HTERT RPE-1 (cell line): Measurements from ENCODE around the gene UNC79.
"Not testable (repeated sequence)": the region's sequence is repeated elsewhere in the genome, so short reads cannot be mapped to it uniquely, and the experiment has no call there.

Experiments used
- in situ Hi-C: fragments of 300-500 bp; cut with MboI; formaldehyde crosslinking; loops from 4 replicates; pipeline ENCODE4 v1.14.3; 2020; ENCODE audit warnings: low sequenced_read_pairs

UNC79 gene

GRCh38 chr14:93493054-93493453, 62.3 kb downstream of the UNC79 start:
- in situ Hi-C loops = no loop called here

- in situ Hi-C loops = not testable (repeated sequence)
These were observed 62.9 kb downstream of the UNC79 start for GRCh38 chr14:93493622-93494021.

DNA sequence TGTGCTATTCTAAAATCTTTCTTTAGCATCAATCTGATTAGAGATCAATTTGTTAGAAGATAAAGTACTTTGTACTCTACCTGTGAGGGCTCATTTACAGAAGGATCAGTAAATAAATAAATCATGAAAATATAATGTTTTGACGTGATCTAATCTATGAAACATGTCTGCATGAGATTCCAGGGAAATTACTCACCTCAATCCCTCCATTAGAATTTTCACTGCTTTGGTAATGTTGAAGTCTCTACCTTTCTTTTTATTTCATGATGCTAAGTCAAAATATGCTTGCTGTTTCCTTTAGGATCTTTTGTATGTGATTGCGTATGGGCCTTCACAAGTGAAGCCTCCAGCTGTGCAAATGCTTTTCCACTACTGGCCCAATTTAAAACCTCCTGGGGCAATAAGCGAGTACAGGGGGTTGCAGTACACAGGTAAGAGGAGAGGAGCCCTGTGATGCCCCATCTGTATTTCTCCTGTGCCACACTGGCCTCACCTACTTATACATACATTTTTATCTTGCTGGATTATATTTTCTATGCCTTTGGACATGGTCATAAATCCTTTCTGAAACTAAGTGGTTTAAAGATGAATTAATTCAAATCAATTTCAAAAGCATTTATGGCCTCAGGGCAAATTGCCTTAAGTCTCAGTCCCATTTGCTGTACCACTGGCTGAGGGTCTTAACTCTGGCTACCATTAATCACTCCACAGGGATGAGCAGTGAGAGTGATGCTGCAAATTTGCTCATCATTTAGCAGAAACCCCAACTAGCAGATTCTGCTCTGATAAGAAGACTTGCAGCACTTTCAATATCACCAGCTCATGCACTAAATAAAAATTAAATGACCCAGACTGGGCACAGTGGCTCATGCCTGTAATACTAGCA, 66.4 kb downstream of the UNC79 start:
- in situ Hi-C loops = no loop called here

DNA sequence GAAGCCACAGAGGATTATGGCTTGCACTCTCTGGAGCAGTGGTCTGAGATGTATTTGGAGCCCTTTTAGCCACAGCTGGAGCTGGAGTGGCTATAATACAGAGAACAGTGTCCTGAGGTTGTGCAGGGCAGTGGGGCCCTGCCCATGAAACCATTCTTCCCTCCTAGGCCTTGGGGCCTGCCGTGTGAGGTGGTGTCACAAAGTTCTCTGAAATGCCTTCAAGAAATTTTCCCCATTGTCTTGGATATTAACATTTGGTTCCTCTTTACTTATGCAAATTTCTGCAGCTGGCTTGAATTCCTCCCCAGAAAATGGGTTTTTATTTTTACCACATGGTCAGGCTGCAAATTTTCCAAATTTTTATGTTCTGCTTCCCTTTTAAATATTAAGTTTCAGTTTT, 79.3 kb downstream of the UNC79 start:
- in situ Hi-C loops = no loop called here

DNA sequence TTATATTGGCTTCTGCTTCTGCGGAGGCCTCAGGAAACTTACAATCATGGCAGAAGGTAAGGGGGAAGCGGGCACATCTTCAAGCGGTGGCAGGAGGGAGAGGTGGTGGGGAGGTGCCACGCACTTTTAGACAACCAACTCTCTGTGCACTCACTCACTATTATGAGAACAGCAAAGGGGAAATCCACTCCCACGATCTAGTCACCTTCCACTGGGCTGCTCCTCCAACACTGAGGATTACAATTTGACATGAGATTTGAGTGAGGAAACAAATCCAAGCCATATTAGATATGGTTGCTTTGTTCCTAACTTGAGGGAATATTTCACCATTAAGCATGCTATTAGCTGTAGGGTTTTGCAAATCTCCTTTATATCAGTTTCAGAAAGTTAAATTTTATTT, 80.3 kb downstream of the UNC79 start:
- in situ Hi-C loops = no loop called here

GRCh38 chr14:93520053-93520607, 89.4 kb downstream of the UNC79 start:
- in situ Hi-C loops = no loop called here

- in situ Hi-C loops = no loop called here
These were observed 91.5 kb downstream of the UNC79 start for GRCh38 chr14:93522221-93522620.

DNA sequence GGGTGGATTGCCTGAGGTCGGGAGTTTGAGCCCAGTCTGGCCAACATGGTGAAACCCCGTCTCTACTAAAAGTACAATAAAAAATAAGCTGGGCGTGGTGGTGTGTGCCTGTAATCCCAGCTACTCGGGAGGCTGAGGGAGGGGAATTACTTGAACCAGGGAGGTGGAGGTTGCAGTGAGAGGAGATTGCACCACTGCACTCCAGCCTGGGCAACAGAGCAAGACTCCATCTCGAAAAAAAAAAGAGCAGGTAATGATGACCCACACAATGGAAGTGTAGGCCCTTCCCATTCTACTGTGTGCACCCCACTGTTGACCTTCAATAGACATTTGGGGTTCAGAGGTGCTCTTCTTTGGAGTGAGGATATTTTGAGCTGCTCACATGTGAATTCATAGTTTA, 94.5 kb downstream of the UNC79 start:
- in situ Hi-C loops = not testable (repeated sequence)

- in situ Hi-C loops = no loop called here
These were observed 95.1 kb downstream of the UNC79 start for GRCh38 chr14:93525696-93526451.

DNA sequence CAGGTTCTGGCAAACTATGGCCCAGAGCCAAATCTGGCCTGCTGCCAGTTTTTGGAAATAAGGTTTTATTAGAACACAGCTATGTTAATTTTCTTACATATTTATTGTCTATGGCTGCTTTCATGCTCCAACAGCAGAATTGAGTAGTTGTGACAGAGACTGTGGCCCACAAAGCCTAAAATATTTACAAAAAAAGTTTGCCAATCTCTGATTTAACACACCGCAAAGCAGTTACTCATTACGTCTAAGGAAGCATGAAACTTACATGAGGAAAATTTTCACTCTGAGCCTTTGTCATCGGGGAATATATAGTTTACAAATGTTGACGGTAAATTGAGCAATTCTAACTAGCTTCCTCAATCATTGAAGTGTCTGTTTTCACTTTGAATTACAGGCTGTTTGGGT, 96.5 kb downstream of the UNC79 start:
- in situ Hi-C loops = no loop called here

- in situ Hi-C loops = no loop called here
These were observed 98.3 kb downstream of the UNC79 start for GRCh38 chr14:93528884-93529558.

DNA sequence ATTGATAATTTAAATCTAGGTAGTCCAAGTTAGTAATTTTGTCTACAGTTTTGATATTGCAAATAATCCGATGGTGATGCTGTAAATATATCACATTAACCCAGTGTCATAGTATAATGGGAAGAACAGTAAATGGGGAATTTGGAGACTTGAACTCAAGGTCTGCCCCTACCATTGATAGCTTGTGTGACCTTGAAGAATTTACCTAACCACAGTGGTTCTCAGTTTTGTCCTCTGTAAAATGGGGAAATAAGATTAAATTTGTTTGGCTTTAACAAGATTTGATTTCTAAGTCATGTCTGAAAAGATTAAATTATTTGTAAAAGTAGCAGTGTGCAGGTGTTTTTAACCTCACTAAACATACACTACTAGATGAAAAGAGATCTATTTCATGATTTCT, 100.9 kb downstream of the UNC79 start:
- in situ Hi-C loops = no loop called here

GRCh38 chr14:93532541-93532940, 101.8 kb downstream of the UNC79 start:
- in situ Hi-C loops = no loop called here

- in situ Hi-C loops = no loop called here
These were observed 102.7 kb downstream of the UNC79 start for GRCh38 chr14:93533437-93533836.

- in situ Hi-C loops = no loop called here
These were observed 103.1 kb downstream of the UNC79 start for GRCh38 chr14:93533842-93534241.

DNA sequence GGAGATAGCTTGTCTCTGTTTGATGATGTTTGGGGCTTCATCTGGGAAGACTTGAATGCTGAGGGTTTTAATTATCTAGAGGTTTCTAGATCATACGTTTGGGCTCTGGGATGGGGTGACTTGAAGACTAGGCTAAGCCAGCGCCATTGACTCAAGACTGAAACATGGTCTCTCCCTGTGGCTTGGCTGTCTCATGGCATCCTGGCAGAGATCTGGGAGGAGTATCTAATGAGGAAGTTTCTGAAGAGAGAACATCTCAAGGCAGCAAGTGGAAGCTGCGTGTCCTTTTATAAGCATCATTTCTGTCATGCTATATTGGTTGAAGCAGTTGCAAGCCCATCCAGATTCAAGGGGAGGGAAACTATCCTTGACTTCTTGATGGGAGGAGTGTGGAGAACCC, 104.8 kb downstream of the UNC79 start:
- in situ Hi-C loops = no loop called here

DNA sequence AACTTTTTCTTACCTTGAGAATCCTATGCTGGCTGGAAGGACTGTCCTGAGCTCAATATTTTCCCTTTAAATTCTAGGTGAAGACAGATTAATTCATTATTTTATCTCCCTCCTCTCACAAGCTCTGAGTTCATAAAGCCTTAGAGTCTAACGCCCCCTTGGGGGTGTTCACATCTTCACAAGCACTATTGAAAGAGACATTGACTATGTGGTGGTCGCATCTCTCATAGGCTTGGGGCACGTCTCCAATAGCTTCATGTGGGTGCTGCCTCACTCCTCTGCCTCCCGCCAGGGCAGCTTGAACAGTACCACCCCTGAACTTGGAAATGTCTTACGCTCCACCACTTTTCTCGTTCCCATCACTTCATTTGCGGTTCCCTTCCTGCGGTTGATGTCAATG, 106.2 kb downstream of the UNC79 start:
- in situ Hi-C loops = no loop called here

GRCh38 chr14:93537951-93538350, 107.2 kb downstream of the UNC79 start:
- in situ Hi-C loops = no loop called here

DNA sequence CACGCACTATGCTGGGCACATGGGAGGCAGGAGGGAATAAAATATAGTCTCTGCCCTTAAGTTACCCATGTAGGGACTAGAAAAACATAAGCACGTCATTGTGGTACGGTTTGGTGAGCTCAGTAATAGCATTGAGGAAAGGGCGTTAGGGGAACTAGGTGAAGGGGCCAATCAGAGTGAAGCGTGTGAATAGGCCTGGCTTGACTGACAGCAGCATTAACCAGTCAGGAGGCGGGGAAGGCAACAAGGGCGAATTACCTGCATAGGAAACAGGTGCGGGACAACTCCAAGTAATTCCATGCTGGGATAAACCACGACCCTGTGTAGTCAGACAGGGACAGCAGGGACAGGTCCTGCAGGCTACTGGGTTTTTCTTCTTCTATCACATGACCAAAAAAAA, 107.7 kb downstream of the UNC79 start:
- in situ Hi-C loops = no loop called here

DNA sequence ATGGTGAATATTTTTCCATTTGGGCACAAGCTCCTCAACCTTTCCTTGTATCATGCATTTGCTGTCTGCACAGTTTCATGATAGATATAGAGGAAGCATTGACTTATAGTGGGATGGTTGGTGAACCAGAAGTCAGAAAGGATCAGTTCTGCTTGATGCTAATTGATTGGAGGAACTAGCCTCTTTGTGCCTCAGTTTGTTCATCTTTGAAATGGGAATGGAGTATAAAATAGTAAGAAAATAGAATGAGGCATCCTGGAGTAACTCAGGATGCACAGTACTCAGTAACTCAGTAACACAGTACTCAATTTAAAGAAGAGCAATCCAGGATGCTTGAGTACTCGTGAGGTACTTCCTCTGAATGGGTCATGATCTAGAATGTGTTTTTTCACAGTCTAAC, 109.5 kb downstream of the UNC79 start:
- in situ Hi-C loops = no loop called here

GRCh38 chr14:93543766-93544165, 113.0 kb downstream of the UNC79 start:
- in situ Hi-C loops = no loop called here
